ENCODE data around the gene MFN1. TPM values are rescaled to one million over a fixed set of nuclear protein-coding genes. Genes with fewer than 3 reads are reported as not detected.
"Not testable (repeated sequence)": the region's sequence is repeated elsewhere in the genome, so short reads cannot be mapped to it uniquely, and the experiment has no call there.

MFN1 gene
- total RNA-seq, 1 donor from 2014 or later, result 42.7 TPM

- TF ChIP-seq, protein P1, sequence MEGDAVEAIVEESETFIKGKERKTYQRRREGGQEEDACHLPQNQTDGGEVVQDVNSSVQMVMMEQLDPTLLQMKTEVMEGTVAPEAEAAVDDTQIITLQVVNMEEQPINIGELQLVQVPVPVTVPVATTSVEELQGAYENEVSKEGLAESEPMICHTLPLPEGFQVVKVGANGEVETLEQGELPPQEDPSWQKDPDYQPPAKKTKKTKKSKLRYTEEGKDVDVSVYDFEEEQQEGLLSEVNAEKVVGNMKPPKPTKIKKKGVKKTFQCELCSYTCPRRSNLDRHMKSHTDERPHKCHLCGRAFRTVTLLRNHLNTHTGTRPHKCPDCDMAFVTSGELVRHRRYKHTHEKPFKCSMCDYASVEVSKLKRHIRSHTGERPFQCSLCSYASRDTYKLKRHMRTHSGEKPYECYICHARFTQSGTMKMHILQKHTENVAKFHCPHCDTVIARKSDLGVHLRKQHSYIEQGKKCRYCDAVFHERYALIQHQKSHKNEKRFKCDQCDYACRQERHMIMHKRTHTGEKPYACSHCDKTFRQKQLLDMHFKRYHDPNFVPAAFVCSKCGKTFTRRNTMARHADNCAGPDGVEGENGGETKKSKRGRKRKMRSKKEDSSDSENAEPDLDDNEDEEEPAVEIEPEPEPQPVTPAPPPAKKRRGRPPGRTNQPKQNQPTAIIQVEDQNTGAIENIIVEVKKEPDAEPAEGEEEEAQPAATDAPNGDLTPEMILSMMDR (conservative IDR thresholded peaks at IDR 0.05), result no peak
- DNase-seq (ENCODE audit: low read depth, low spot score), result no peak
- H3K27ac Mint-ChIP-seq (ENCODE audit: unreplicated experiment), result no peak overlapping the region
- no peak overlapping the region for H3K4me3 Mint-ChIP-seq
- peaks cover 4% of the 10 kb centered on the region for H3K36me3 Mint-ChIP-seq (ENCODE audit: low read depth)
- peaks cover 16% of the 10 kb centered on the region for H3K4me1 Mint-ChIP-seq
- no peaks in the 10 kb centered on the region for H3K27me3 Mint-ChIP-seq (ENCODE audit: low read depth)
- H3K9me3 Mint-ChIP-seq, result peaks cover 10% of the 10 kb centered on the region
These were observed 45.4 kb upstream of the MFN1 start for GRCh38 chr3:179302111-179302510.

- Mint-ChIP-seq H3K9me3 (peaks cover 4% of the 10 kb centered on the region), H3K27me3 (ENCODE audit: low read depth) (no peaks in the 10 kb centered on the region), H3K36me3 (ENCODE audit: low read depth) (peaks cover 4% of the 10 kb centered on the region), H3K4me1 (no peaks in the 10 kb centered on the region), H3K27ac (ENCODE audit: unreplicated experiment) (no peak overlapping the region), H3K4me3 (no peak overlapping the region)
- DNase-seq (ENCODE audit: low read depth, low spot score), result no peak
- TF ChIP-seq, protein P1 (conservative IDR thresholded peaks at IDR 0.05), result no peak
These were observed 42.9 kb upstream of the MFN1 start for GRCh38 chr3:179304605-179305004.

GRCh38 chr3:179307362-179307761, 40.1 kb upstream of the MFN1 start:
- not testable (repeated sequence) for H3K27ac Mint-ChIP-seq (ENCODE audit: unreplicated experiment); H3K4me3 Mint-ChIP-seq; H3K9me3 Mint-ChIP-seq; H3K27me3 Mint-ChIP-seq (ENCODE audit: low read depth); DNase-seq (ENCODE audit: low read depth, low spot score); H3K36me3 Mint-ChIP-seq (ENCODE audit: low read depth); H3K4me1 Mint-ChIP-seq

DNA sequence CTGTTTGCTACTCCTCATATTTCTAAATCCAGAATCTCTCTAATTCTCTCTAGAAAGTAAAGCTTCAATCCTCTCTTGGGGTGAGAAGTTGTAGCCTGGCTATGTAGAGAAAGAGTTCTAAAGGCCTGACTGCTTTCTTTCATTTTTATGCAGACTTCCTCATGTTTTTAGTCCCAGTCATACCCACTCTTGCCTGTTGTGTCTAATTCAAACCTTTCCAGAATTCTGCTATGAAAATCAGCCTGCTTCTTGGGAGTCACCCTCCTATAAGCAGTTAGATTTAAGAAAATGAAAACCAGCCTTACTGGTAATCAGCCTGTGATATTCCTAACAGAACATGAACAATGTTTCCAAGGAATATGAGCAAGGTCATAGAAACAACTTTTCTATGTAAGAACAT, 39.5 kb upstream of the MFN1 start:
- H3K4me1 Mint-ChIP-seq, result no peaks in the 10 kb centered on the region
- H3K27ac Mint-ChIP-seq (ENCODE audit: unreplicated experiment), result no peak overlapping the region
- no peaks in the 10 kb centered on the region for H3K27me3 Mint-ChIP-seq (ENCODE audit: low read depth)
- TF ChIP-seq, protein P1 (conservative IDR thresholded peaks at IDR 0.05), result no peak
- no peak overlapping the region for H3K4me3 Mint-ChIP-seq
- no peak for DNase-seq (ENCODE audit: low read depth, low spot score)
- no peaks in the 10 kb centered on the region for H3K36me3 Mint-ChIP-seq (ENCODE audit: low read depth)
- H3K9me3 Mint-ChIP-seq, result no peaks in the 10 kb centered on the region

GRCh38 chr3:179309225-179310078, 38.1 kb upstream of the MFN1 start:
- H3K27me3 Mint-ChIP-seq (ENCODE audit: low read depth), result no peaks in the 10 kb centered on the region
- no peak overlapping the region for H3K27ac Mint-ChIP-seq (ENCODE audit: unreplicated experiment)

GRCh38 chr3:179318876-179319275, 28.6 kb upstream of the MFN1 start:
- TF ChIP-seq, protein P1 (conservative IDR thresholded peaks at IDR 0.05), result no peak
- Mint-ChIP-seq H3K4me3 (no peak overlapping the region), H3K36me3 (ENCODE audit: low read depth) (no peaks in the 10 kb centered on the region), H3K27ac (ENCODE audit: unreplicated experiment) (no peak overlapping the region), H3K27me3 (ENCODE audit: low read depth) (peaks cover 4% of the 10 kb centered on the region), H3K4me1 (peaks cover 12% of the 10 kb centered on the region), H3K9me3 (no peaks in the 10 kb centered on the region)
- DNase-seq (ENCODE audit: low read depth, low spot score), result no peak

More at GRCh38 chr3:179309225-179310078, 38.1 kb upstream of the MFN1 start:
- H3K4me1 Mint-ChIP-seq, result no peaks in the 10 kb centered on the region
- TF ChIP-seq, protein P1 (conservative IDR thresholded peaks at IDR 0.05), result no peak
- H3K36me3 Mint-ChIP-seq (ENCODE audit: low read depth), result no peaks in the 10 kb centered on the region
- no peak for DNase-seq (ENCODE audit: low read depth, low spot score)
- no peak overlapping the region for H3K4me3 Mint-ChIP-seq
- no peaks in the 10 kb centered on the region for H3K9me3 Mint-ChIP-seq

All from neural crest cell (in vitro differentiated cells).